ENCODE data around the gene PARL. TPM values are rescaled to one million over a fixed set of nuclear protein-coding genes. Genes with fewer than 3 reads are reported as not detected.

PARL gene
- total and polyA plus RNA-seq, 2 donors (not counting 3 experiments of a cell fraction or from before 2014, with no cell fraction given), result 38.8 to 48.1 TPM

DNA sequence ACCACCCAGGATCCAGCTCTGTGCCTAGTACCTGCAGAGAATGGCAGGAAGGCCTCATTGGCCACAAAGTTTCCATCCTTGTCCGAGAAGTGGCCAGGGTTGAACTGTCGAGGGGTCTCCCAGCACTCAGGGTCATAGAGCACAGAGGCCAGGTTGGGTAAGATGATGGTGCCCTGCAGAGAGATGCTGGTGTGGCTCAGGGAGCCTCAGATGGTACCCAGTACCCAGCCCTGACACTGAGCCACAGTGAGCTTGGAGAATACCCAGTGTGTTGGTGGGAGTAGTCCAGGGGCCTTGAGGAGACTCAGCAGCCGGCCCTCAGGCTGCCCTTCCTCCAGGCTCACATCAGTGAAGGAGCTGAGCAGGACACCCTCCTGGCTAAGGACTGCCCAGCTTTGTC, 11.5 kb upstream of the PARL start:
- H3K9me3 ChIP-seq (replicated peaks; ENCODE audit: control insufficient read depth, insufficient read depth, low read length), result no peaks in the 10 kb centered on the region
- no peaks in the 10 kb centered on the region for H3K79me2 ChIP-seq (ENCODE audit: control insufficient read depth, insufficient read depth, low read length)
- H3K27ac ChIP-seq (ENCODE audit: insufficient read depth, low read depth, low read length), result no peak overlapping the region
- no peak overlapping the region for H3K4me2 ChIP-seq (ENCODE audit: insufficient read depth, low read length)
- intact Hi-C loops (cut with micrococcal nuclease) (no loop called here), dilution Hi-C loops (cut with MboI; ENCODE audit: extremely low pct_ligation_motif_present, low sequenced_read_pairs) (no loop called here)
- H3K9me1 ChIP-seq (replicated peaks; ENCODE audit: control insufficient read depth, extremely low read depth, insufficient read depth, low read length), result no peaks in the 10 kb centered on the region
- H2AFZ ChIP-seq (ENCODE audit: low read depth, low read length), result no peak overlapping the region
- no peak for DNase-seq (ENCODE audit: low read depth, low spot score)
- H3K4me3 ChIP-seq (replicated peaks in 1 of 3; ENCODE audit: insufficient read depth in 1 of 3, low read depth in 1 of 3, low read length in 3 of 3), result no peak overlapping the region
- no peaks in the 10 kb centered on the region for H3K4me1 ChIP-seq (ENCODE audit: control insufficient read depth, extremely low read depth, insufficient read depth, low read length)
- TF ChIP-seq, protein P1, sequence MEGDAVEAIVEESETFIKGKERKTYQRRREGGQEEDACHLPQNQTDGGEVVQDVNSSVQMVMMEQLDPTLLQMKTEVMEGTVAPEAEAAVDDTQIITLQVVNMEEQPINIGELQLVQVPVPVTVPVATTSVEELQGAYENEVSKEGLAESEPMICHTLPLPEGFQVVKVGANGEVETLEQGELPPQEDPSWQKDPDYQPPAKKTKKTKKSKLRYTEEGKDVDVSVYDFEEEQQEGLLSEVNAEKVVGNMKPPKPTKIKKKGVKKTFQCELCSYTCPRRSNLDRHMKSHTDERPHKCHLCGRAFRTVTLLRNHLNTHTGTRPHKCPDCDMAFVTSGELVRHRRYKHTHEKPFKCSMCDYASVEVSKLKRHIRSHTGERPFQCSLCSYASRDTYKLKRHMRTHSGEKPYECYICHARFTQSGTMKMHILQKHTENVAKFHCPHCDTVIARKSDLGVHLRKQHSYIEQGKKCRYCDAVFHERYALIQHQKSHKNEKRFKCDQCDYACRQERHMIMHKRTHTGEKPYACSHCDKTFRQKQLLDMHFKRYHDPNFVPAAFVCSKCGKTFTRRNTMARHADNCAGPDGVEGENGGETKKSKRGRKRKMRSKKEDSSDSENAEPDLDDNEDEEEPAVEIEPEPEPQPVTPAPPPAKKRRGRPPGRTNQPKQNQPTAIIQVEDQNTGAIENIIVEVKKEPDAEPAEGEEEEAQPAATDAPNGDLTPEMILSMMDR (IDR thresholded peaks at IDR 0.05; ENCODE audit: extremely low read depth in 1 of 2, insufficient read depth in 1 of 2, low read depth in 1 of 2, low read length in 2 of 2), result no peak
- TF ChIP-seq FOS (IDR thresholded peaks at IDR 0.05; ENCODE audit: borderline replicate concordance, insufficient read depth, low read length) (no peak), POLR2AphosphoS5 (IDR thresholded peaks at IDR 0.05; ENCODE audit: insufficient read depth, low read depth, low read length) (no peak), JUN (IDR thresholded peaks at IDR 0.05; ENCODE audit: borderline replicate concordance, insufficient read depth, insufficient read length, low read depth) (no peak), POLR2A (IDR thresholded peaks at IDR 0.05; ENCODE audit: low read depth, low read length) (no peak), EZH2 (IDR thresholded peaks at IDR 0.05; ENCODE audit: borderline replicate concordance, low read depth, low read length, severe bottlenecking) (no peak), MYC (IDR thresholded peaks at IDR 0.05; ENCODE audit: low read depth, low read length) (no peak), GATA2 (IDR thresholded peaks at IDR 0.05; ENCODE audit: insufficient read depth, insufficient read length, low read depth, low read length) (no peak)
- TF ChIP-seq, protein P2, sequence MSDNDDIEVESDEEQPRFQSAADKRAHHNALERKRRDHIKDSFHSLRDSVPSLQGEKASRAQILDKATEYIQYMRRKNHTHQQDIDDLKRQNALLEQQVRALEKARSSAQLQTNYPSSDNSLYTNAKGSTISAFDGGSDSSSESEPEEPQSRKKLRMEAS (IDR thresholded peaks at IDR 0.05; ENCODE audit: insufficient read depth, insufficient read length), result no peak
- no peak overlapping the region for H3K9ac ChIP-seq (replicated peaks; ENCODE audit: extremely low read depth, insufficient read depth, low read length)
- FAIRE-seq, result no peak
- BruUV-seq (replicated peaks), result no TSS peak
- no peaks in the 10 kb centered on the region for H3K36me3 ChIP-seq (ENCODE audit: control insufficient read depth in 2 of 2, extremely low read depth in 1 of 2, insufficient read depth in 2 of 2, low read length in 2 of 2)
- POLR2A ChIA-PET, result no interaction called here
- H4K20me1 ChIP-seq (replicated peaks; ENCODE audit: control insufficient read depth, extremely low read depth, insufficient read depth, low read length), result no peaks in the 10 kb centered on the region
- CTCF ChIA-PET, result interaction anchor here (0.7 to 4.8 kb wide), 33 partner anchors 9 to 398 kb away, joined by 3 to 54 read pairs (median 5); partner anchors contain the start of genes ABCC5, ABCF3, EEF1AKMT4 and EIF2B5
- peaks cover 6 to 13% of the 10 kb centered on the region in 2 experiments for H3K27me3 ChIP-seq (ENCODE audit: control insufficient read depth in 2 of 2, insufficient read depth in 2 of 2, low read length in 2 of 2)

All from endothelial cell of umbilical vein (primary cell).